CD4-positive, alpha-beta T cell treated with Interleukin-21 for 1 hour (primary cell): Measurements from ENCODE around the gene PIANP.

Experiments
- DNase-seq: peaks from one replicate; pipeline ENCODE4 v3.0.0-alpha.2; 2020

The PIANP gene

DNA sequence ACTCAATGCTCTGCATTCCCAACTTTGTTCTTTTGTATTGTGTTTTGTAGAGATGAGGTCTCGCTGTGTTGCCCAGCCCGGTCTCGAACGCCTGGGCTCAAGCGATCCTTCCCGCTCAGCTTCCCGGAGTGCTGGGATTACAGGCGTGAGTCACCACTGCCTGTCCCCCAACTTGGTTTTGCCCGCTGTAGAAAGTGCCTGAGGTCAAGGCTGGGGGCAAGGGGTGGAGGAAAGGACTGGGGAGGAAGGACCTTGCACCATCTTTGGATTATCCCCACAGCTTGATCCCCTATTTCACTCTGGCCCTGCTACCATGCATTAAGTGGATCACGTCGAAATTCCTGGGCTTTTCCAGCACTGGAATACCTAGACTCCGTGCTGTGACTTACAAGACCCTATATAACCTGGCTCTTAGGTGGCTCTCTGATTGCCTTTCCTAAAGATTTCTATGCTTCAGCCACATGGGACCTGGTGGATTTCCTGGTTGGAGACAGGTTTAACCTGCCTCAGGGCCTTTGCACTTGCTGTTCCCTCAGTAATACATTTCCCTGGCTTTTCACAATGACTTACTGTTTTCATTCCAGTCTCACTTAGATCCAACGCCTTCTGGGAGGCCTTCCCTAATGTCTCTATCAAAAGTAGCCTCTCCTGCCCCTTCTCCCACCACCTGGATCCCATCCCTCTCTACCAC lies 608 bp upstream of the PIANP start:
- DNase-seq: no peak

DNA sequence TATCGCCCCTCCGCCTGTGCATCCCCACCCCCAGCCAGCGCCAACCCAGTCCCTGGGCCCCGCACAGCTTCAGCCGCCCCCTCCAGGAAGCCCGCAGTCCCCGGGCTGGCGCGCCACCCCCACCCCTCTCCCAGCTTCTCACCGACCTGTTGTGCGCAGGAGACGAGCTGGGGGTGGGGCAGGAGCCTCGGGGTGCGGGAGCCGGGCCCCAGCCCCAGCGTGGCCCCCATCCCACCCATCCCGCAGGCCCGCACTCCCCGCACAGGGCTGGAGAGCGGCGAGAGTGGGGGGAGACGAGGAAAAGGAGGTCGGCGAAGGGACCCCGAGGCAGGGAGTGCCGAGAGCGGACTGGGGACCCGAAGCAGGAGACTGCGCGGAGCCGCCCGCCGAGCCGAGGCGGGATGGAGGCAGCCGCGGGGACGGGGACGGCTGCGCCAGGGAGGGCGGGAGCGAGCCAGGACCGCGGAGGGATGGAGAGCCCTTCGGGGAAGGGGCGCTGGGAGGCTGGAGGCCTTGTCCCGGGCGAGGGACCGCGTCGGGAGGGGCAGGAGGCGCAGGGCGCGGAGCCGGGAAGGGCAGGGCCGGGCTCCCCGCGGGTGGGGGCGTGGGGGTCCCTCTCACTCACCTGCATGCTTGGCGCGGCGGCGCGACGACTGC lies 498 bp downstream of the PIANP start:
- DNase-seq: no peak

DNA sequence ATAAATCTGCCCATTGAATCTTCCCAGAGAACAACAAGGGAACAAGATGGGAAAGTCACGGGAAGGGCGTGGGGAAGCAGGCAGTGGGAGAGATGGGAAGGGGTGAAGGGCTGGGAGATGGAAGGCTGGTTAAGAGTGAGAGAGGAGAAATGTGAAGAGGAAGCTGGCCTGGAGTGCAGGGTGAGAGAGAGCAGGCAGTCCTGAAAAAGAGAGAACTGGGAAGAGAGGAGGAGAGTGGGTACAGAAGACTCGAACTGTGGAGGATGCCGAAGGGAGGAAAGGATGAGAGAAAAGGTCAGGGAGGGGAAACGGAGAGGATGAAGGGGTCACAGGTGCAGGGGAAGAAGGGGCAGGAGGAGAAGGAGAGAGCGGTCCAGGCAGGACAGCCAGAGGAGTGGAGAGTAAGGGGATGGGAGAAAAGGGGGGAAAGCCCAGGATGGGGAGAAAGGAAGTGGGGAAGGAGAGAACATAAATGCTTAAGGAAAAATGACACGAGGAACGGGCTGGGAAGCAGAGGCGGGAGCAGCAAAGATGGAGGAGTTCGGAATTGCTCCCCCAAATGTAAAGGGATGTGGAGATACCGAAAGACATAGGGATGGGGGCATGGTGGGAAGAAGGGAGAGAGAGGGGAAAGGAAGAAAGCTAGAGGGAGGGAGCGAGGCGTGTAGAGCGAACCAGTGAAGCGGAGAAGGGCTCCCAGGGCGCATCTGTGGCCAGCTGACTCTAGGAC lies 1.2 kb downstream of the PIANP start:
- DNase-seq: no peak

DNA sequence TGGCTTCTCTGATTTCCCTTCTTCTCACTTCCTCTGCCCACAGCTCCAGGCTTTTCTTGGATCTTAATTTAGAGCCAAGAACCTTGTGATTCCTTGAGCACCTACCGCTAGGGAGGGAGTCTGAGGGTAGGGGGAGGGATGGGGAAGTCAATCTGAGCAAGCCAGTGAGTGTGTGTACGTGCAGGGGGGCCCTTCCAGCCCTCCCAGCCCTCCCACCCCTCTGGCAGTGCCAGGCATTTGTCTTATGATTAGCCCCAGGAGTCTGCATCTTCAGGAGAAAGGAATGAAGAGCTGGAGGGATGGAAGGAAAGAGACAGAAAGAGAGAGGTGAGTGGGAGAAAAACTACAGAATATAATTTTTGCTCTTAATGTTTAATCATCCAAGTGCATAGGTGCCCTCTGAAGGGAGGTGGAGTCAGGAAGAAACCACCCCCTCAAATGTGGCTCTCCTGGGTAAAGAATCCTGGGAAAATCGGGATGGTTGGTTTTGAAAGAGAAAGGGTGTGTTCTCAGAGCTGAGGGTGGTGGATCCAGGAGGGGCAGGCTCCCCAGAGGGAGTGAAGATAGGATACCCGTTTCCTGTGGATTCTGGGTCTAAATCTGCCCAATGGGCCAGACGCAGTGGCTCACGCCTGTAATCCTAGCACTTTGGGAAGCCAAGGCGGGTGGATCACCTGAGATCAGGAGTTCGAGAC lies 2.1 kb downstream of the PIANP start:
- no peak for DNase-seq

DNA sequence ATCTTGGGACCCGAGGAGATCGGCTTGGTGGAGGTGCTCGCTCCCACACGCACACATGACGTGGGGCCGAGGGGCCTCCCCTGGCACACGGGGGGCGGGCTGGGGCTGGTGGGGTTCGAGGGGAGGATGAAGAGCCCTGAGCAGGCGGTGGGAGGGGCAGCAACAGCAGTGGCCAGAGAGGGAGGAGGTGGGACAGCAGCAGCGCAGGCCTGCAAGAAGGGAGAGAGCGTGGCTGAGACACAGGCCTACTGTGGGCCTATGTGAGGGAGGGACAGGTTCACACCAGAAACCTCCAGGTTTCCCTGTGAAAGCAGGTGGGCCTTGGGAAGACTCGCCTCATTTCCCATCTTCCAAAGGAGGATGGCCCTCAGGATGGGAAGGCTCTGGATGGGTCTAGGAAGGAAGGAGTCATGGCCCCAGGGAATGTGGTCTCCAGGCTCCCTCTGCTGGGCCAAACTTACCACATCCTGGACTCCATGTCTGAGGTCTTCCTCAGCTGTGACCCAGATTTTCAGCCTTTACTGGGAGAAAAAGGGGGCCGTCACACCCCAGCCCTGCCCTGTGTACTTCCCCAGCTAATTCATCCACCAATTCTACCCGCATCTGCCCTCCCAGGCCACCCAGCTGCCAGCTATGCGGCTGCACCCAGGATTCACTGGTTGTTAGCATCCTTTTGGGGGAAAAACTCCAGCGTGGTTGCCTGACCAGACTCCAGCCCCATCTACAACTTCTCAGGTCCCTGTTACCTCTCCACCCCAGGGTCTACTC lies 2.8 kb downstream of the PIANP start:
- DNase-seq: peak; percentile 36

DNA sequence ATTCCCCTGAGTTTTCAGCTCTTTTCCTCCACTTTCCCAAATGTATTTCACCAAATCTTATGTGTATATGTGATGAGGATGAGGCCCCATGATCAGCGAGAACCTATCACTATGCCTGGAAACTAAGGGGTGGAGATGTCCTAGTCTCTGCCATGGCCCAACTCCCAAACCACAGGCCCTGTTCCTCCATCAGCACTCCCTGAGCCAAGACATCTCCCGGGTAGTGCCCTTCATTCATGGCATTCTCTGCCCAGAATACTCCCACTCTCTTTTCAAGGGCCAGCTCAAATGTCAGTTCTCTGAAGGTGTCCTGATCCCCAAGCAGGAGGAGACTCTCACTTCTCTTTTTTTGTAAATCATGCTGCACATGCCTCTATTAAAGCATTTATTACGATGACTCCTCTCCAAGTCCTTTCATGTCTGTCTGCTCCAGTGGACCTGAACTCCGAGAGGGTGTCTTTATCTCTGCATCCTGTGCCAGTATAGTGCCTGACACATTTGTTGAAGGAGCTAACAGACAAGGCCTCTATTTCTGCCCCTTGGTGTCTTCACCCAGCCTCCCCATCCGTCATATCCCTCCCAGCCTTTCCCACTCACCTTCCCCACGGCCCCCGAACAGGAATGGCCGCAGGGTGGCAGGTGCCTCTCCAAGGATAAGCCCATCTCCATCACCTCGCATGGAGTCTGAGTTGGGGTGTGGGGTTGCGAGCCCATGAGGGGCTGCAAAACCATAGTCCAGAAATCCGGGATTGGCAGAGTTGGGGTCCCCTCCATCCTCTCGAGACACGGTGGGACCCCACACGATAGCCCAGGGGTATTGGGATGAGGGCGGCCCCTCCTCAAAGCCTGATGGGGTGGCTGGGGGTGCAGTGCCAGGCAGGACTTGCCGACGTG lies 3.7 kb downstream of the PIANP start:
- no peak for DNase-seq

DNA sequence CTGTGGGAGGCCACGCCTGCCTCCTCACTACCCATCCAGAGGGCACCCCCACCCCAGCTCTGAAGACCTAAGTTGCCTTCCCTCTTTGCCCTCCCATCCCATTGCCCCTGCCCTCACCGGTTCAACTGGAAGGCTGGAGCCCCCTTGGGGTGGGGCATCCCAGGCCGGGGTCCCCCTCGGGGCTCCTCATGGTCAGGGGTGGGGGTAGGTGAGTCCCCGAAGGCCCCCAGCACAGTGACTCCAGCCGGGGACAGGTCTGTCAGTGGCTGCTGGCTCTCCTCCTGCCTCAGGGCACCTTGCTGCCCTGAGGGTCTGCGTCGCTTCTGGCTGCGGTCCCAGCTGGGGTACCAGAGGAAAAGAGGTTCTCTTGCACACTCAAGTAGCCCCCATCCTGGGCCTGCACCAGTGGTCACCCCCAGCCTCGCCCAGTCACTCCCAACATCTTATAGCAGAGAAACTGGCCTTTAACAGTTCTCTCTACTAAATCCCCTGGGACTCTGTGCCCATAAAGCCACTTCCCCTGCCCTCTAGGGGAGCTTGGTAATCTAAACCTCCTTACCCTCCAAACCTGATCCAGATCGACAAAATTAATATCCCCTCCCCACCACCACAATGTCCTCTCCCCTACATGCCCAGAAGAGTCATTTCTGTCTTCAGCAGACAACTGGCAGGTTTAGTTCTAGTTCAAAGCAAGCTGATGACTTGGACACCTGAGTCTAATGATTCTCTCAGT lies 5.1 kb downstream of the PIANP start:
- DNase-seq: no peak

DNA sequence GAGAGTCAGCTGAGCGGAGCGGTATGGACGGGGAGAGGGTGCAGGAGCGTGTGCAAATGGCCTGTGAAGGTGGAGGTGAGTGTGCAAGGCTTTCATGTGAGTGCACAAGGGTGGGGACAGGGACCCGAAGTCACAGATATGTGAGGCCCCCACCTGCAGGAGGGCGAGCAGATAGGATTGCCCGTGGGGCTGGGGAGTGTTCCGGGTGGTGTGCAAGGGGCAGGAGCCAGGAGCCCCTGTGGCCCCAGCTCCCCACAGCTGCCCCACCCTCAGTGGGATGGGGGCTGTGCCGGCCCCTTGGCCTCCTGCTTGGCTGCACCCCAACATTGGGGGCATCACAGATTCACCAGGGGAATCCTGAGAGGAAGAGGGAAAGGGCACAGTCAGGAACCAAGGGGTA lies 5.9 kb downstream of the PIANP start:
- DNase-seq: no peak

DNA sequence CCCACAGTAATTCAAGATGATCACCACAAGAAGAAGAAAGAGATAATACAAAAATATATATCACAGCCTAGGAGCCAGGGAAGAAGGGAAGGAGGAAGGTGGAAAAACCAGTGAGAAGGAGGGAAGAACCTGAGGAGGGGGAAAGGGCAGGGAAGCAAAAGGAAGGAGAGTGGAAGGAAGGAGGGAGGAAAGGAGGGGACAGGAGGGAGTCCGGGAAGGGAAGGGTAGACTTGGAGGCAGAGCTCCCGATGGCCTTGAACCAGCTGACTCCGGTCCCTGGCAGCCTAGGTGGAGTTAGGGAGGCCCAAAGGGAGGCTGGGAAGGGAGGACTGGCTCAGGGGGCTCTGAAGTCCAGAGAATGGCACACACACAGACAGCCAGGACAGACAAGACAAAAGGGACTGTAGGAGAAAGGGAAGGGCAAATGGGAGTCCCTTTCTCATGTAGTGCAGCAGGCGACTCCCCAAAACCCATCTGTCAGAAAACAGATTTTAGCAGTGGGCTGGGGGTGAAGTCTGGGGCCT lies 6.7 kb downstream of the PIANP start:
- DNase-seq: no peak

DNA sequence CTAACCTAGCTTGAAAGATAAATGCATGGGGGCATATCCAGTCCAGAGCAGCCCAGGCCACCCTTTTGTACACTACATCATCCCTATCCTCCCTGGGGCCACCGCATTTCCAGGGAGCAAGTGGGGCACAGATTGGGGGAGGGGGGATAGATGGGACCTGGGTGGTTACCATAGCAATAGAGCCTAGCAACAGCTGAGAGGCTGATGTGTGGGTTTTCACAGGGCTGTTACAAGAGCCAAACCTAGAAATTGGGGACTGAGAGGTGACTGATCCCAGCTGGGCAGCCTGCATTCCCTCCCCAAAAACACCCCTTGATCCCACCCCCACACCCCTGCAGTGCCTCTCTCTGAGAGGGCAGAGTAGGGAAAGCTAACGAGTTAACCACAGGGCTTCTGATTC lies 7.7 kb downstream of the PIANP start:
- no peak for DNase-seq

DNA sequence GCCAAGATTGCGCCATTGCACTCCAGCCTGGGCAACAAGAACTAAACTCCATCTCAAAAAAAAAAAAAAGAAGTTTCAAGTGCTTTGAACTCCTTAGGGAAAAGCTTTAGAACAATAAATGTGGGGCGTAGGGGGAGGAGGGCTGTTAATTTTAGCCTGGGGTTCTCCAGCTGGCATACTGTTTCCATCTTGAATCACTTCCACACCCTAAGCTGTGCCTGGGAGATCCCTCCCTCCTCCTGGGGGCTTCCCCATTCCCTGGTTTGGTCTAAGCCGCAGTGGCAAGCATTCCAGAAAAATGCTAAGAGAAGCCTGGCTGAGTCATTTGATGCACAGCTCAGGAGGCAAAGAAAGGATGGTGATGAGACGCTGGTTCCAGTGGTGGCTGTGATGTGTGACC lies 9.1 kb downstream of the PIANP start:
- no peak for DNase-seq

DNA sequence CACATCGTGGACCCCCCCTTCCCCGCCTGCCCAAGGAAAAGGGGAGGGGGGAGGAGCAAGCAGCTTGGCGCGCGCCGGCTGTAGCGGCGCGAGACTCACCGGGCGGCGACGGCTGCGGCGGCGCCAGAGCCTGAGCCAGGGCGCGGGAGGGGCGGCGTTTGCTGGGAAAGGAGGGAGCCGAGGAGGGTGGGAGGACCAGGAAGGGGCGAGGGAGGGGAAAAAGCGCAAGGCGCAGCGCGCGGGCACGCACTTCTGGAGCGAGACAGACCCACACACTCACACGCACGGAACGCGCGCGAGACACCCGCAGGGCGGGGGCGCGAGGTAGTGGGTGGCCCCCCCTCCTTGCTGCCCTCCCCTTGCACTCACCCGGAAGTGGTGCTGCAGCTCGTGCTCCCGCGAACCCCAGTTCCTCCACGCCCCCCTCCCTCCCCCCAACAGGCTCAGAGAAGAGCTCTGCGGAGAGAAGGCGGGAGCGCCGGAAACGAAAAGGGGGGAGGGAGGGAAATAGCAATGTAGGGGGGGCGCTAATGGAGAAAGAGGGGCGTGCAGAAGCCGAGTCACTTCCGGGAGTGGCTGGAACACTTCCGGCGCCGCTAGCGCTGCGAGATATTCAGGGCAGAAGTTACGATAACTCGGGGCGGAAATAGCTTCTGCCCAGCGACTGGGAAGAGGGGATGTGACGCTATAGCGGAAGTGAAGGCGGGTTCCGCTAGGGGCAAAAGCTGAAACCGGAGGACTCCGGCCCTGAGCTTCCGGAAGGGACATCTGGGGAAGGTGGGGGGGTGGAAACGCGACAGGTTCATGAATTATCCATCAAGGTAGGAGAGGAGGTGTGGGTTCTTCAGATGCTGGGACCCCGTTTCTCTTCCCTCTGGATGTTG lies 11.4 kb downstream of the PIANP start, which contains the start of gene ZNF384:
TSS of gene ZNF384 (minus strand) at position 377 of the 884 bp plus-strand sequence. CDS start 9,855 bp downstream, outside the sequence.
- peak; percentile 98 for DNase-seq

DNA sequence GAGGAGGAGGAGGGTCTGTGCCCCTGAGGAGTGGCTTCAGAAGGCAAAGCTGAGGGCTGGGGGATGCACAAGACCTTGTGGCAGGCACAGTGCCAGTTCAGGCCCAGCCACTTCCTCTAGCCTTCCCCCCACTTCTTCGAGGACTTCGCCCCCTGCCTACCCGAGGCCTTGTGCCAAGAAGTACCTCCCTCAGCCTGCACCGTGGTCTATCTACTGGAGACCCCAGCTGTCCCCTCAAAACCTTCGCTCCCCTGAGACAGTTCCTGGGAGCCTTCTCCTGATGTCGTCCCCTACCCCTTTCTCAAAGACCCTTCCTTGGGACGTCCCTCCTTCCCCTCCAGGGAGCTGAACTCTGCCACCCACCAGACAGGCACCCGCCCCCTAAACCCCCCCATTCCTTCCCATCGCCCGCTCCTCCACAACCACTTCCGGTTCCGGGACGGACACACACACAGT lies 12.0 kb downstream of the PIANP start:
- peak; percentile 56 for DNase-seq

DNA sequence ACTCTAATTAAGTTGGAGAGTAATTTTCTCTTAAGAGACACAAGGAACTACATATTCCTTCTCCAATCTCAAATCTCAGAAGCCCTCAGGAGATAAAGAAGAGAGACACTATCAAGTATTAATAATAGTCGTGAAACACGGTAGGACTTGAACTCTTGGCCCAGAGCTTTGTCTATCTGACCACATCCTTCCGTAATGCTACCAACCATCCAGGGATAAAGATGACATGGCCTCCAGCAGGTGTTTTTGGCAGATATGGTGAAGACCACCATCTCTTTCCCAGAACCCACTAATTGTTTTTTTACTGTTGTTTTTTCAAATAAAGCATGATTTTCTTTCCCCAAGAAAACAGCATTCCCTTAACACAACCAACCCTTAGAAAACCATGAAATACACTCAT lies 14.8 kb downstream of the PIANP start:
- DNase-seq: no peak

DNA sequence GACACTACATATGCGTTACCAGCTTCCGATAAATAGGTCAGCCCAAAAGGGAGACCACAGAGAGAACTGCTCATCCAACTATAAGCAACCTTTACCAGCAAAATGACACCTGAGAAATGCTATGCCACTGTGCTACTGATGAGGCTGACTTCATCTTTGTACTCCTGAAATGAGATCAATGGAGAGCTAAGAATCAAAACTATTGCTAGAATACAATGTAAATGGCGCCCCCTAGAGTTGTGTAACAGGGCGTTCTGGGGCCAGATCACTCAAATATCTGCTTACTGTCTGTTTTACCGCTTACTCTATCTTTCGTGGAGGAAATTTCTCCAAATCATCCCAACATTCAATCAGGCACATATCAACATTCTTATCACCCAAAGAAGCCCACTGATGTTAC lies 16.0 kb downstream of the PIANP start:
- DNase-seq: peak; percentile 76

DNA sequence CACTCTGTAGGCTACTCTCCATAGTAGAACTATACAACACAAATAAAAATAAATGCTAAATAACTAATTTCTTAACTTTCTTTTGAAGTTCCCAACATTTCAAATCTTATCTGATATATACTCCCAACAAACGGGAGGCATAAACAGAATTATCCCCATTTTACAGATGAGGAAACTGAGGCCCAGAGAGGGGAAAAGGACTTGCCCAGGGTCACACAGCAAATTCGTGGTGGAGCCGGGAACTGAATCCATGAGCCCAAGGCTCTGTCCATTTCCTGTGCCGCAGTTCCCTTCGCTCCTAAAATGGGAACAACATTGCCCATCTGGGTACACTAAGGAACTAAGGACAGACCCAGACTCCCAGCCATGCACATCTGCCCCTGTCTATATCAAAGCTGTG lies 23.7 kb downstream of the PIANP start:
- DNase-seq: no peak

DNA sequence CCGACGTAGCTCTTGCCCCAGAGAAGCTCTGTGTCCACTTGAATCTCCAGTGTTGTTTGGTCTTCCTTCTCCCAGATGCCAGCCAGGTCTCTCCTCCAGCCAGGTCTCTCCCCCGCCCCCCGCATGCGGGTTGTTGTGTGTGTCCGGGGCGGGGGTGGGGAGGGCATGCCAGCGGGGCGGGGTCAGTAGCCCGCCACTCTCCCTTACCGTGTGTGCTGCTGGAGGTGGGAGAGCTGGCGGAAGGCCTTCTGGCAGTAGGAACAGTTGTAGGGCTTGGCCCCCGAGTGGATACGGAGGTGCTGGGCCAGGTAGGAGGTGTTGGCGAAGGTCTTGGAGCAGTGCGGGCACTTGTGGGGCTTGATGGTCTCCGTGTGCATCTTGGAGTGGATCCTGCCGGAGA lies 28.5 kb downstream of the PIANP start:
- DNase-seq: no peak

DNA sequence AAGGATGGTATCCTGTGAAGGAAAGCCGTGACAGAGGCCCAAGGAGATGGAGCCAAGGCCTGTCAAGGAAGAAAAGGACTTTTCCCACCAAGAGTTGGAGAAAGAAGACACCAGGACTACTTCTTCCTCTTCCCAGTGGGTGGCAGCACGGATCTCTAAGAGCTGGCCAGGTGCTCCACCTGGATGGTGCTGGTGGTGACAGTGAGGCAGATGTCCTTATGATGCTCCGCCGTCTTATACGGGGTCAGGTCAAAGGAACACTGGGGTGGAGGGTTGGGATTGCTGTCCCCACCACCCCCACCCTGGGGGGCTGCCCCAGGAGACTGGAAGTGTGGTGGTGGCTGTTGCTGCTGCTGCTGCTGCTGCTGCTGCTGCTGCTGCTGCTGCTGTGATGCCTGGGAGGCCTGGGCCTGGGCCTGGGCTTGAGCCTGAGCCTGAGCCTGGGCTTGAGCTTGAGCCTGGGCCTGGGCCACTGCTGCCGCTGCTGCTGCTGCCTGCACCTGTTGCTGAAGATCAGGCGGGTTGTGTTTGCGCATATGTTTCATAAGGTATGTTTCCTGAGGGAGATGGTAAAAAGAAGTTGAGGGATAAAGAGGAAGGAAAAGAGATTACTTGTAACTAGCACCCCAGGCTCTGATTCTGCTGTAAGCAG lies 32.9 kb downstream of the PIANP start:
- DNase-seq: no peak

DNA sequence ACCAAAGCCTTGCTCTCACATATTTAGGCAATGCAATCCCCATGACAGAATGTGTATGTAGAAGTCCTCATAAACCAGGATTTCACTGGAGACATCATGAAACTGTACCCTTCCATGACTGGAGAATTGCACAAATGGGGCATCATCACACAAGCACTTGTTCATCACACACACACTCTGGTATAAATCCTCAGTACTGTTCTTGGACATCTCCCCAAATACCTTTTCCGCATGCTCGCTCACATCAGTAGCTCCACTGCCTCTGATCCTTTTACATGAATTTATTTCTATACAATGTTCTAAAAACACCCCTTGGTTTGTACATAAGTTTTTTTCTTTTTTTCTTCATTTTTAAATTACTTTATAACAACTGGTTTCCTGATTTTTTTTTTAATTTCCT lies 34.4 kb downstream of the PIANP start:
- DNase-seq: no peak
